NCI-H146 treated with DMSO at 0.1 percent for 48 hours (cell line): ENCODE data around the gene HACD2.

Experiments
- DNase-seq: peaks from one replicate; lab custom pipeline; 2025; ENCODE audit not compliant: unreplicated experiment; lab: John Stamatoyannopoulos, UW

HACD2 gene

DNA sequence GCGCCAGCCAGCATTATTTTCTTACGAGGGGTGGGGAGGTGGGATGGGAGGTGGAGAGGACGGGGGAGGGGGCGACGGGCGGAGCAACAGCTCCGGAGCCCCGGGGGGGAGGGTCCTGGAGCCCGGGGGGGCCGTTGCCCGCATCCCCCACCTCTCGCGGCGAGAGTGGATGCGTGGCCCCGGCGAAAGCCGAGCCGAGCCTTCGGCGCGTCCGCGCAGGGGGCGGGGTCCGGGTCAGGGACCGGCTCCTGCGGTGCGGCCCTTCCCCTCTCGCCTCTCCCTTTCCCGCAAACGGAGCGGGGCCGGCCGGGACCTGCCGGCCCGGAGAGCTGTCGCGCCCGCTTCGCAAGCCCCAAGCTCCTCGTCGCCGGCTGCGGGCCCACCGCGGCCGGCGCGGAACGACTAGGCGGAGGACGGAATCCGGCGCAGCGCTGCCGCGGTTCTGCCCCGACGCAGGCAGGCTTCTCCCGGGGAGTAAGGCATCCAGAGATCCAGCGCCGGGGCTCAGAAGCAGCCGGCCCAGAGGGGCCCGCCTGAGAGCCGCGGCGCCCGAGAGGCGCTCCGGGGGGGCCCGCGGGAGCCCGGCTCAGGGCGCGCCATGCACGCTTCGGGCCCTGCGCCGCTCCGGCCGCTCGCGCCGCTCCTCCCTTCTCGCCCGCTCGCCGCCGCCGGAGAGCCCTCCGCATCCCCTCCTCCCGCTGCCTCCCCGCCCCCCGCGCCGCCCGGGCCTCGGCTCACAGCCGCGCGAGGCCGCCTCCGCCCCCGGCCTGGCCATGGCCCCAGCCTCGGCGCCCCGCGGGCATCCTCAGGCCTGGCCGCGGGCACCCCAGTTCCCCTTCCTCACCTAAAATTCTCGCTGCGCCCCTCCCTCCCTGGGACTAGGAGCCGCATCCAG, 135.5 kb downstream of the HACD2 start:
- DNase-seq = peak; percentile 51

GRCh38 chr3:123448536-123449101, 136.2 kb downstream of the HACD2 start, which contains the start of gene ADCY5:
Gene ADCY5 (minus strand): TSS chr3:123449090. CDS start chr3:123448545, 545 bp downstream.
- DNase-seq = no peak

GRCh38 chr3:123447749-123448517, 136.9 kb downstream of the HACD2 start:
- DNase-seq = no peak

- DNase-seq = no peak
Observed at GRCh38 chr3:123447416-123447748, 137.5 kb downstream of the HACD2 start.

DNA sequence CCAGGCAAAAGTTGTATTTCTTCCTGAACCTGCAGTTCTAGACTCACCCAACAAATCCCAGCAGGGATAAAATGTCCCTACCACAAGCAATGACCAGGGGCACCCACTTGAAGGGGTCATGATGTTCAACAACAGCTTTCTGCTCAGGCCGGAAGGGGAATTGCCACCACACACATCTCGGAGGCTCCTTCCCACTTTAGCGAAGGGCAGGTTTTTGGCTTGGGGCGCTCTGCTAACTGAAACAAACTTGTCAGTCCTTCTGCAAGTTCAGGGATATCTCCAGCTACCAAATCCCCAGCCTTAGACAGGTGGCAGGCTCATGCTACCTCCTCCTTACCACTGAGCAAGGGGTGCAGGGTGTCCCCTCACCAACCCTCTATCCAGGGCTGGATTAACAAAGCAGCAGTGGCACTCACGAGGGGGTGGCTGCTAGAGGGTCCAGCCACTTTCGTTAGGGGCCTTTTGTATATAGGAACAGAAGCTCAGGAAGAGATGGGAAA, 138.2 kb downstream of the HACD2 start:
- DNase-seq = no peak

DNA sequence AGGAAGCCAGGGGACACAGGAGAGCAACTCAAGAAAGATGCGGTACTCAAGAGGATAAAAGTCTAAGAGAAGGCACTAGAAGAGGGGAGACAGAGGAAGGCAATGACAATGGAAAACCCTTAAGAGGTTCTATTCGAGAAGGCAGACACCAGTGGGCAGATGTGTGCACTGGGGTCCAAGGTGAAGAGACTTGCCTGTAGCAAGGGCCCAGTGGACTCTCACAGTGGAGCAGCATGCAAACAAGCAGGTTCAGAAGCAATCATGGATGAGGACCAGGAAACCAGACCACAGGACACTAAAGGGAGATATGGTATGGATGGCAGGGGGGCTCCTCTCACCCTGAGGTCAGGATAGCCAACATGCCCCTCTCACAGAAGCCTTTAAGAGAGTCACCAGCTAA, 138.6 kb downstream of the HACD2 start:
- no peak for DNase-seq

DNA sequence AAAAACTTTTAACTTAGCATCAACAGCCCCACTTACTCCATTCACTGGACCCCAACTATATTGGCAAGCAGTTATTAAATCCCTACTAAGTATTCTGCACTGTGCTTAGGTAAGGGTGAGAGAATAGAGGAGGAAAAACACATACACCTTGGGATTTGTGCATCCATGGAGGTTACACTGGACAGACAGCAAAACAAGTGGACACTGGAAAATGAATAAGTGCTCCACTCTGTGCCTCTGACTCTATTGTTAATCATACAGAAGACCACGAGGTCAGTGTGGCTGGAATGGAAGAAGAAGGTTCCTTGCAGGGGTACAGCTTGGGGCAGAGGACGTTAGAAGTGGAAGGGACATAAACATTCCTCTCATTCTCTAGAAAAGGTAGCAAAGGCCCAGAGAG, 139.2 kb downstream of the HACD2 start:
- no peak for DNase-seq

GRCh38 chr3:123444744-123445143, 140.1 kb downstream of the HACD2 start:
- no peak for DNase-seq

DNA sequence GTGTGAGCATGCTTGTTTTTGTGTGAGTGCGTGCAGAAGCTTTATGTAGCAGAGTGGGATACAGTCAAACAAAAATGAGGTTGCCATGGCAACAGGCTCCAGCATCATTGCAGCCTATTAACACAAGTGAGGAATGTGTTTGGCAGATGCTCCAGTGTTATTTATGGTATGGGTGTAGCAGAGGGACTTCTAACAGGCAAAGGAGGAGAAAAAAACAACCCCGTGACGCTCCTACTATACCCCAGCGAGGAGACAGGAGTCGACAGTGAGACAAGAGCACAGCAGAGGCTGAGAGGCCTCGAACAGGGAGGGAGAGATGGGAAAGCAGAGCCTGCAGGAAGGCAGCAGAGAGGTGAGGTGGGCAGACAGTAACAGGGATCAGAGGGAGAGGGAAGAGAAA, 140.8 kb downstream of the HACD2 start:
- DNase-seq = no peak

DNA sequence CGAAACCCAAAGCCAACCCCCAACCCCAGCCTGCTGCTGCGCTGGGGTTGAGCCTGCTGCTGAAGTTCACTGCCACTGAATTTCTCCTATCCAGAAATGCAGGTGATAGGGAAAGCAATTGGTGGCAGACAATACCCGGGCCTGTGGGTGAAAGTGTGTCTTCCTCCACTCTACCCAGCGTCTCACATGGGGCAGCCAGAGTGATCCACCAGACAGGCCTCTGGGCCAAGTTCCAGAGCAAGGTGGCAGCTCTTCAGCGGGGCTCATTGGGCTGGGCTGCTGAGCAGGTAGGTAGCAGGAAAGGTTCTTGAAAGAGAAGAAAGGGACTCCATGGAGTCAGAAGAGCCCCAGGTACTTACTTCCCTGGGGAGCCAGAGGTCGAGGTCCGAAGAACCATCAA, 141.9 kb downstream of the HACD2 start:
- DNase-seq = no peak

GRCh38 chr3:123442125-123442524, 142.7 kb downstream of the HACD2 start:
- no peak for DNase-seq
